GM21423 (cell line): ENCODE data around the gene MEIS2.
"Not testable (repeated sequence)": the region's sequence is repeated elsewhere in the genome, so short reads cannot be mapped to it uniquely, and the experiment has no call there.

ENCODE experiments used
- ATAC-seq: cut with Tn5 transposase; IDR thresholded peaks from one replicate; pipeline ENCODE4 v1.9.1; 2021; ENCODE audit warnings: mild to moderate bottlenecking, moderate library complexity; ENCODE audit not compliant: unreplicated experiment

Gene MEIS2

DNA sequence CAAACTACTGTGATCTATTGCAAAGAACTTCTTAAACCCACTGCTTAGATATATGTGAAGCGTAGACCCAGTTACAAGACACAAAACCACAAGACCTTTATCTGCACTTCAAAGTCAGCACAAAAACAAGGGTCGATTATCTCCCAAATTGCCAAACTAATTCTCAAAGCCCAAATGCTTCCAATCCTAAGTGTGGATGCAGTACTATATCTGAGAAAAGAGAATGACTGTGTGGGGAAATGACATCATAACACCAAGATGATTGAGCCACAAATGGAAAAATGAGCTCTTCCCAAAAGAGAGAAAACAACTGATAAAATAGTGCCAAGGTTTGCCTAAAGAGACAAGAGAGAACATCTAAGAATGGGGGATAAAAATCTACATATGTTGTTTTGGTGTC lies 86.2 kb downstream of the MEIS2 start:
- no peak for ATAC-seq

DNA sequence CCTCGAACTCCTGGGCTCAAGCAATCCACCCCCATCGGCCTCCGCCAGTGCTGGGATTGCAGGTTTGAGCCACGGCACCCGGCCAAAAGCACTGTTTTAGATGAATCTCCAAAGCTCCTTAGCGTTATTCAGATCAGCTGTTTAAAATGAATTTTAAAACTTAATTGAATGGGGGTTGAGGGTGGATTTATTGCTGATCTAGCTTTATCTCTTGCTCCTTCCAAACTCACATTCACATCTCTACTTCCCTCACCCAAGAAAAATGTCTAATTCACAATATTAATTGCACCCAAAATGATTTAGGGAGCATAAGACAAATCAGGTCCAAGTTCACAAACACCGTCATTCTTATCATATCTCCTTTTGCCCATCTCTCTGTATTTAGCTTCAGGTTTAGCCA lies 89.8 kb downstream of the MEIS2 start:
- ATAC-seq = no peak

DNA sequence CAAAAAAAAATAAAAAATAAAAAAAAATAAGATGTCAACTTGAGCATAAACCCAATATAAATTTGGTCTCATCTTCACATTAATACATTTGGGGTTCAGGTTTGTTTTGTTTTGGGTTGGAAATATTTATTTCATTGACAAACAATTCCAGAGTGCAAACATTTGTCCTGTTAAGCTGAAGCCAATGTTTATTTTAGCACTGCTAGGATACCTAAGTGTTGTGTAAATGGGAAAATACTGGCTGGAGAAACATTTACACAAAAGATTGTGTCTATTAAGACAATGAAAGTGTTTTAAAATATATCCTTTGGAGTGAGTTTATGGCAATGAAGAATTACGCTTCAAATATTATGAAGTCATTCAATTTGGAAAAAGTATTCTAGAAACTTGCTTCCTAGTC lies 91.1 kb downstream of the MEIS2 start:
- ATAC-seq = no peak

DNA sequence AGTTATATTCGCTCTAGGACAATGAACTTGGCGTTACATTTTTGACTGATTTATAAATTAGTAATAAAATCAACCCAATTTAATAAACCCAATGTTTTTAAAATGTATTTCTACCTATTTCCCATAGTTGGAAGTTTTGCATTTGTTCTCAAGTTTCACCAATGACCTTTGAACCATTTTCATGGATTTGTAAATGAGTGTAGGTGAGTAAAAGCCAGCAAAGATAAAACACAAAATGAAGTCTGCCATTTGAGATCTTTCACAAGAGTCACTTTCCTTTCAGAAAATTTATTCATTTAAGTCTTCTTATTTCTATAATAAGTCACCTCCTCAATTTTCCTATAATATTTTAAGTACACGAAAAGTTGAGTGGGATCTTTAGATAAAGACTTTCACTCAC lies 92.1 kb downstream of the MEIS2 start:
- no peak for ATAC-seq

DNA sequence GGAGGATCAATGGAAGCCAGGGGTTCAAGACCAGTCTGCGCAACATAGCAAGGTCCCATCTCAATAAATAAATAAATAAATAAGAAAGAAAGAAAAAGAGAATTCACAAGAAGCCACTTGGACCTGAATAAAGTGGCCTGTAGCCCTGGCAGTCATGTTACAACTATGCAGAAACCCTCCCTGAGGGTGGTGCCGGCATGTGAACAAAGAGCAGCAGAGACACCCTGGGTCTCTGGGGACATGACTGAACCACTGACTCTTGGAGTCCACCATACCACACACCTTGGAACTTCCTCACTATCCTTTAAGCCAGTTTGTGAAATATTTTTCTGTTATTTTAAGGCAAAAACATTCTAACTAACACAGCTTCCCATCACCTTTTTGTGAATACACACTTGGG lies 93.0 kb downstream of the MEIS2 start:
- no peak for ATAC-seq

DNA sequence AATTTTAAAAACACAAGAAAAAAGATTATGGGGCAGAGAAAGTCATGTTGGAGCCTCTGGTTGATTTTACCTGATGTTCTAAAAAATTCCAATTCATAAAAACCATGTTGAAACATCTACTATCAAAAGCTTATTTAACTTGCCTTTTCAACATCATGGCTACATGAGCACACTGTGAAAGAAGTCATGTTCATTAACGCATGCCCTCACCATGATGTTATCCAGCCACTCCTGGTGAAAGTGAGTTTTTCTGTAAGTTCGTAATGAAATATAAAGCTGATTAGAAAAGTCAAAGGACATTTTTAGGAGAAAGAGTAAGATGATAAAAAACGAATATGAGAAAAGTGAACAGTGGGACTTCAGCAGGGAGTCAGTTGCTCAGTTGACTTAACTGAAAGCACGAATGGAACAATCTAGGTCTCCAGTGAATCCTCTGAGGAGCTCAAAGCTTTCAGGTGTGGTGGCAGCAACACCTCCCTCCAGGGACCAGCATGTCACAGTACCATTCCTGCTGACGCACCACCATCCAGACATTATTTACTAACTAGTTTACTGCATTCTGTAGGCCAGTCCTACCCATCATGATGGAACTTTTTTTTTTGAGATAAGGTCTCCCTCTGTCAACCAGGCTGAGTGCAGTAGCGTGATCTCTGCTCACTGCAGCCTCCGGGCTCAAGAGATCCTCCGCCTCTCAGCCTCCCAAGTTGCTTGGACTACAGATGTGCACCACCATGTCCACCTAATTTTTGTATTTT lies 95.2 kb downstream of the MEIS2 start:
- ATAC-seq = no peak

DNA sequence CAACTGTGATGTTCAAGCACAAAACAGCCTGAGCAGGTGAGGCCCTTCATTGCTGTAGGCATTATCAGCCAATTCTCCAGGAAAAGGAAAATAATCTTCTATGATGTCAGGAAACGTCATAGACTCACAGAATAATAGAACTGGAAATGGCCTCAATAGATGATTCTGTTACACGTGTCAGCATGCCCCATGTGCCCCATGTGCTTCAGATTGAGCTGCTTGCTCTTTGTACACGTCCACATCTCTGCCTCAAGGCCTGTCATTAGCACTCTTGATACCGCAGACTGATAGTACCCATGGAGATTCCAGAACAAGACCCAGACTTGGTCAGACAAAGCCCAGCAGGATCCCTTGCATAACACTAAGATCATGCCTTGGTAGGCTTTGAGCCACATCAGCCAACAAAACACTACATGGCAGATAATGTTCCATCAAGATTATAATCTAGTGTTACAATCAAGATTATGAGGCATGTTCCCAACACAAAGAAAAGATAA lies 95.9 kb downstream of the MEIS2 start:
- no peak for ATAC-seq

DNA sequence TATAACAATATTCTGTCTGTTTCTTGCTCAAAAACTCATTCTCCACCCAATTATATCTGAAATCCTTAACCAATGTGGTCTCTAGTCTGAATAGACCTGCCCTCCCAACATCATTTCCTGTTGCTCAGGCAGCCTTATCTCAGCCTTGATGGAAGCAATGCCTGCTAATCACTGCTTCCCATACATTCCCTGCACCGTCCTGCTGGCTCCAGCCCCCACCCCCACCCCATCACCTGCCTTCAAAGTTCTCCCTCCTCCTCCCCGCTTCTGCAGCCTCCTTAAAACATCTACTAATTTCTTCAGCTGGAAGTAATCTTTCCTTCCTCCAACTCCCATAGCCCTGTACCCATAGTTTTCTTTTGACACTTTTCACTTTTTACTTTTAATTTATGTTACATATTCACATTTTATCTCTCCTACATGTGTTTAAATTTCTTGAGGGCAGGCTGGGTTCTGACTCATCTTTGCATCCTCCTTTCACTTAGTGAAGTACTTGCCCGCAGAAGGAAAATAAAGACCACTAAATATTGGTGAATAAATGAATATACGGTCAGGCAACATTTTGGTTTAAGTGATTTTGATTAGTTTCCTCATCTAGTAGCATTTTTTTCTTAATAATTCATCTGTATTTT lies 98.2 kb downstream of the MEIS2 start:
- no peak for ATAC-seq

DNA sequence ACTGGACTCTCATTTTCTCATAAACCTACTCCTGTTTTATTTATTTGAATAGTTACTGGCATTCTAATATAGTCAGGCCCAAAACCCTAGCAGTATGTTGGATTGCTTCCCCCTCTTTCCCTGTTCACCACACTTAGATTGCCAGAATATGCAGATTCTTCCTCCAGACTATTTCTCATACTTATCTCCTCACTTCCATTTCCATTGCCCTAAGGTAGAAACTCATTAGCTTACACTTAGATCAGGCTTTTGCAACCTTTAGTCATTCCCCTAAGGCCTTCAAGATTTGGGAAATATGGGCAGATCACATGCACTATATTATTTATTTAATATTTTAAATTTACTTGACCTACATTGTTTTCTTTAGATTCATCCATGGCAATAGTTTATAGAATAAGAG lies 98.9 kb downstream of the MEIS2 start:
- no peak for ATAC-seq

DNA sequence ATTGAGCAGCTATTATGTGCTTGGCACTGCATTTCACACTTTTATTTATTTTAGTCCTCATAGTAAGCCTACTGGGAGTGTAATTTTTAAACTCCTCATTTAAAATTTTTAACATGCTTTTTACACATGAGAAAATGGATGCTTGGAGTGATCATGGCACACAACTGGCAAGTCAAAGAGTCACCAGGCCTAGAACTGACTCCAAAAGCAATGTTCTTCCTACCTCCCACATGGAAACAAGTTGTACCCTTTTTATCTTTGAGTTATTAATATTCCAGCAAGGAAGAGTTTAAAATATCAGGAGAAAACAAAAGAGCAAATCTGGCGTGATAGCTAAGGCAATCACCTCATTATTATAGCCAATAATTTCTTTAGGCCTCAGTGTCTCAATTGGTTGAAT lies 100.6 kb downstream of the MEIS2 start:
- ATAC-seq = no peak

DNA sequence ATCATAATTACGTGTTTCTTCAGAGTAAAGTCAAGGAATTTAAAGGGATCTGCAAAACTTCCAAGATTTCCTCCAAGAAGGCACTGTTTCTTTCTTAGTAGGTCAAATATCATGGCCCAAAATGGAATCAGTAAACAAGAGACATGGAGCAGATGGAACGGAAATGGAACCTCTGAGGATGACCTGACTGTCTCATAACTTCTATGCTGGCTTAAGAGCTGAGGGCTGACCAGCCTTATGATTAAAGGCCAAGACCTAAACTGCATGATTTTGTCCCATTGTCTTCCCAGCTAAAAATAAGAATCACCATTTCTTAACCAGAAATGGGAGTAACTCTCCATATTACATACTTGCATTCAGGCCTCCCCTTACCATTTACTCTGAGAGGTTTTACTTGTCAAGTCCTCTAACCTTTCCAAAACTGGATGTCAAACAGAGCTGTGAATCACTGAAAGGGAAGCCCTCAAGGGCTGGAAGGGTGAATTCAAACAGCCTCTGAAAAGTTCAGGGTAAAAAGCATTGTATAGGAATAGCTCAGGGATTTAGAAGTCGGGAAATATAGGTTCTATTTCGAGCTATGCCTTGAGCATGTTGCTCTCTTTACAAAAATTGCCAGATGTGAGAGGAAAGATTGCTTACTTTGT lies 103.7 kb downstream of the MEIS2 start:
- ATAC-seq = no peak

DNA sequence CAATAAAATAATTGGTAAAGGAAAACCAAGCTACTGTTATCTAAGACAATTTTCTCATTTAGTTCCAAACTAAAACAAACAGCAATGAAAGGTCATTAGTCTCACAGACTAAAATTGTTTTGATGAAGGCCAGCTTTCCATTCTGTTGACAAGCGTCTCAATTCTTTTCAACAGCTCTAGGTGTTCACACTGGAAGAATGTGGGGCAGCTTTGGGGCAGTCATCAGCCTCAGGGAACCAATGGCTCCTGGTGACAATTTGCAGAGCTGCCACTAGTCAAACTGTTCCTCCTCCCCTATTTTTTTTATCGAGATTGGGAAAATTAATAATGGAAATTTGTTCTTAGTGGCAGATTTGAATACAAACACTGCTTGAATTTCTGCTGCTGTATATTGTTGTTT lies 104.2 kb downstream of the MEIS2 start:
- no peak for ATAC-seq

DNA sequence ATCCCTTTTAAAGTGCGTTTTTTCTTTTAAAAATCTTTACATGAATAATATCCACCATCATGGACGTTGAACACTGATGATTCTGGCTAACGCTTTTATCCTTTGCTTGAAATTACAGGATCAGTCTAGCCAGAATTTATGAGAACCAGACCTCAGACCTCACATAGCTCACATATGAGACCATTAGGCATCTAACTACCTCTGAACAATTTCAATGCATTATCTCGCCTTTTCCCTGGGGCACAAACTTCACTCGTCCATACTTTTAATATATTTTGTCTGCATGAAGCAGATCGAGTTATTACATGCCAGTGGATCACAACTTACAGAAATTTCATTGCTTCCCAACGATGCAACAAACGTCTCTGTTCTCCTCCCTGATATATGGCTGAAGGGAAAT lies 105.6 kb downstream of the MEIS2 start:
- ATAC-seq = no peak

DNA sequence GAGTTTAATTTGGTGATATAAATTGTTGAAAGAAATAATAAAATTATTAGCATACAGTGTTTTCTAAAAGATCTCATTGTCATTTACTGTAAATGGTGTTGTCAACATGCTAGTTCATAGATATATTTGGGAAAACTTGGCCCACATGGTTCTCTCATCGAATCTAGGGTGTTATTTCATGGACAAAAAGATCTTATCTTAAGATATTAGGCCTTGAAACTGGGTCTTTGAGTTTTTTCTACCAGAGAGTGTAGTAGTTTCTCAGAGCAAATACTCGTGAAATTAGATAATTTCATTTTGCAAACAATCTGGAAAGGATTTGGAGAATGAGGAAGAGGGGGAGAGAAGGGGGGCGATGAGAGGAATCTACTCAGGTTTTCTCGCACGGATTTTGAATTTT lies 107.9 kb downstream of the MEIS2 start:
- ATAC-seq = no peak

DNA sequence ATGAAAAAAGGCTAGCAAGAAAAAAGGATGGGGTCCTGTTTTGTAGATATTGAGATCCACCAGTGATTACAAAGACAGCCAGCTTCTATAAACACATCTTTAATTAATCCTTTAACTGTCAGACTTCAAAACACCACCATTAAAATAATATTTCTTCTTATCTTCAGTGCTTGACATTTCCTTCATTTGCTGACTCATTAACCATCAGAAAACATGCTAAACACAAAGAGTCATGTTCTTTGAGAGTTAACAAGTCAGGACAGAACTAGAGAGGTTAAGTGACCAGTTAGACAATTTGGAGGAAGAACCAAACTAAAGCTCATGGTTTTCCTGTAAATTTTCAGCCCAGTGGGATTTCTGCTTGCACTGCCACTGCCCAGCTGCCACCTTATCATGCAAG lies 111.4 kb downstream of the MEIS2 start:
- ATAC-seq = no peak

DNA sequence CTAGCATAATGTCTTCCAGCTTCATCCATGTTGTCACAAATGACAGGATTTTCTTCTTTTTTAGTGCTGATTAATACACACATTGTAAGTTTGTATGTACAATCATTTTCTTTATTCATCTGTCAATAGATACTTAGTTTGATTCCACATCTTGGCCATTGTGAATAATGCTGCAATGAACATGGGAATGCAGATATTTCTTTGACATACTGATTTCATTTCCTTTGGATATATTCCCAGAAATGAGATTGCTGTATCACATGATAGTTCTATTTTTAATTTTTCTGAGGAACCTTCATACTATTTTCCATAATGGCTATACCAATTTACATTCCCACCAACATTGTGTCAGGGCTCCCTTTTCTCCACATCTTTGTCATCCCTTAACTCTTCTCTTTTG lies 117.9 kb downstream of the MEIS2 start:
- no peak for ATAC-seq

DNA sequence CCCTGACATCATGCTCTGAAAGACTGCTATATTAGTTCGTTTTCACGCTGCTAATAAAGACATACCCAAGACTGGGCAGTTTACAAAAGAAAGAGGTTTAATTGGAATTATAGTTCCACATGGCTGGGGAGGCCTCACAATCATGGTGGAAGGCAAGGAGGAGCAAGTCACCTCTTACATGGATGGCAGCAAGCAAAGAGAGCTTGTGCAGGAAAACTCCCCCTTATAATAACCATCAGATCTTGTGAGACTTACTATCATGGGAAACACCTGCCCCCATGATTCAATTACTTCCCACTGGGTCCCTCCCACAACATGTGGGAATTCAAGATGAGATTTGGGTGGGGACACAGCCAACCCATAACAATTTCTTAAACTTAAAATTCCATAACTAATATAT lies 120.1 kb downstream of the MEIS2 start:
- not testable (repeated sequence) for ATAC-seq

DNA sequence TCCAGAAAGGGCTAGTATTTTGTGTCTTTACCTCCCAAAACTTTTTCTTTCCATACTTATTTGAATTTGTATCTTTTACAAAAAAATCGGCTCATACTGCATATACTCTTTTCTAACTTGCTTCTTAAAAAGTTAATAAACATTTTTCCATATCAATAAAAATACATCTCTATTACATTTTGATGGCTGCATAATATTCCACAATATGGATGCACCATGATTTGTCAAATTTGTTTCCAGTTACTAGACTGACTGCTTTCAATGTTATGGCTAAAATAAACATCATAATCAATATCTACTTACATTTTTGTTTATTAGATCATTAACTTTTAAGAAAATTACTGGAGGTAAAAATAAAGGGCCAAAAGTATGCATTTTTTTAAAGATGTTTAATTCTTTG lies 121.7 kb downstream of the MEIS2 start:
- no peak for ATAC-seq

DNA sequence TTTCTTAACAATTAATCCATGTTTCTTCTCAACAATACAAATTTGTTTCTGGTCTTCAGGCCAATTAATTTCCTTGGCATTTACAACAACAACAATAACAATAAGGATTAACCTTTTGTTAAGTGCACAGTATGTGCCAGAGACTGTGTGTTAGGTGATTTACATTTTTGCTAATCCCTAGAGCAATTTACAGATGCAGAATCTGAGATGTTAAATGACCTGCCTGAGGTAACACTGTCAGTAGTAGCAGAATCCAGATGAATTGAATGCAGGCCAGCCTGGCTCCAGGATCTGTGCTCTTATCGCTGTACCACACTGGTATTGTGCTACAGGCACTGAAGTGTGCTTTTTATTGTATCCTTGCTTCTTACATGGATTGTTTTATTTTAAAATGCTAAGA lies 122.2 kb downstream of the MEIS2 start:
- no peak for ATAC-seq

DNA sequence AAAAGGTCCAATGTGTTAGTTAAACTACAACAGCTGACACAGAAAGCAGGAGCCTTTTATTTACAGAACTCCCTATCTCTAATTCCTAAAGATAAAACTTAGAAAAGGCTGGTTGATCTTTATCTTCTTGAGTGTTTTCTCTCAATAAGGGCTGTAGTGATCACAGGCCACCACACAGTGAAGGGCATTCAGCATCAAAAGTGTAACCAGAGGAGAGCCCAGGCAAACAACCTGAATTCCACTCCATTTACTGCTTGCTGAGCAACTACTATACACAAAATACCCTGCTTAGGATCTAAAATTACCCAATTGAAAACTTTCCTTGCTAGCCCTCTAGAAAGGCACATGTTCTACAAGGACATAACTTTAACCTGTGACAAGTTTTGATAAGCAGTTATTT lies 122.7 kb downstream of the MEIS2 start:
- no peak for ATAC-seq

DNA sequence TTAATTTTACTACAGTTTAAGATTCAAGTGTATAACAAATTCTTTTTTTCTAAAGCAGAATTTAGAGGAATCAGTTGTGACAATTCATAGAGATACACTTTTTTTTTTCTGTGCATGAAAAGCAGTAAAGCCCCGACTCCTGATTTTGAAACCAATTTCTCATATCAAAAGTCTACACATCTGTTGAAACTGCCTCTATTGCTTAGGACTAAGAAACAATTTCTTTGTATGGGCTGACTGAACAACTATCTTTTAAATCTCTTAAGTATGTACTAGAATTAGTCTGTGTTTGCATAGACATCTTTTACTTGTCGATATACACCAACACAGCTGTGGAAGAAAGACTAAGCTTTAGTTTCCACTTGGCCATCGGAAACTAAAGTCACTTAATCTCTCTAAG lies 127.6 kb downstream of the MEIS2 start:
- no peak for ATAC-seq

DNA sequence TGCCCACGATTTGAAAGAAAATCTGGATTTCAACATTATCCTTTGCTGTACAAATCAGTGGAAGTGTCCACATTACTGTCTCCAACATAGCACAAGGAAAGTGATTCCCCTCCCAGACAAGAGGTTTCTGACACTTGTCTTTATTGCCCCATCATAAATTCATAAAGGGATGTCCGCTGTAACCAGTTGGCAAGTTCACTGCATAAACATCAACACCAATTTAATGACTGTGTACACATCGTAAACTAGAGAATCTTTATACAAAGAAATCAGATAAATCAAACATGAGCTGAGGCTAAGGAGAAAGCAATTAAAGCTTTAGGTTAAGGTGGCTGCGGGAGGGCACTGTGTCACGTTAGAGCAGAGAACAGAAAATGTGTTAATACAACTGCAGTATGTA lies 129.8 kb downstream of the MEIS2 start:
- ATAC-seq = no peak
